Uterus (tissue), 4 donors: ENCODE measurements around the gene ZNF821. TPM values are rescaled to one million over a fixed set of nuclear protein-coding genes. Genes with fewer than 3 reads are reported as not detected.
A peak's percentile ranks its signal among the peaks of the same experiment; 100 is the strongest.

ENCODE experiments used
- DNase-seq, 2 donors: peaks; one replicate each; pipeline ENCODE4 v3.0.0-alpha.2; 2019 to 2020
- H3K27ac ChIP-seq, 2 donors: fragments of 200-600 bp; sonication (generic); 1 replicate in 1 of 2; 2 replicates in 1 of 2; pipeline ENCODE4 v1.5.1; 2016 to 2018
- H3K27me3 ChIP-seq, 2 donors: fragments of 200-600 bp; sonication (generic); one replicate each; pipeline ENCODE4 v1.5.1; 2018 to 2019; ENCODE audit warnings: control low read depth in 1 of 2
- H3K36me3 ChIP-seq, 2 donors: fragments of 200-600 bp; sonication (generic); one replicate each; pipeline ENCODE4 v1.5.1; 2019; ENCODE audit warnings: control low read depth in 1 of 2
- H3K4me1 ChIP-seq, 2 donors: fragments of 200-600 bp; sonication (generic); one replicate each; pipeline ENCODE4 v1.5.1; 2018 to 2019; ENCODE audit warnings: control low read depth in 1 of 2
- H3K4me3 ChIP-seq, 2 donors: fragments of 200-600 bp; sonication (generic); 1 replicate in 1 of 2; 2 replicates in 1 of 2; pipeline ENCODE4 v1.5.1; 2018 to 2019; ENCODE audit warnings: mild to moderate bottlenecking in 1 of 2
- H3K9me3 ChIP-seq, 2 donors: fragments of 200-600 bp; sonication (generic); one replicate each; pipeline ENCODE4 v1.5.1; 2019; ENCODE audit warnings: control low read depth in 1 of 2
- POLR2A ChIP-seq, 2 donors: fragments of 450-650 bp; IDR thresholded peaks; one replicate each; pipeline ENCODE4 v1.6.1; 2016; ENCODE audit warnings: antibody characterized with exemption in 2 of 2, mild to moderate bottlenecking in 1 of 2, moderate library complexity in 1 of 2
- intact Hi-C: fragments of 100-400 bp; cut with DNase I; formaldehyde crosslinking; loops from one replicate; pipeline ENCODE4 v1.15.1; 2023; ENCODE audit warnings: low total_unique reads
- total RNA-seq, 4 donors: library from RNA; depleted of rRNA in 3 of 4; stranded (reverse); fragments of >200 nt in 3 of 4; gene quantifications; one replicate each; pipeline versions ENCODE4 v1.1.0 to v1.2.4, GENCODE V29; 2014 to 2023
- TF ChIP-seq, protein P1 (sequence below), 4 experiments: fragments of 200-600 bp in 2 of 4; fragments of 450-650 bp in 2 of 4; sonication (generic) in 2 of 4; IDR thresholded peaks; one replicate each; pipeline ENCODE4 v1.5.1; 2016 to 2019; ENCODE audit warnings: antibody characterized with exemption in 4 of 4, mild to moderate bottlenecking in 2 of 4, moderate library complexity in 1 of 4
- donor health status: DM: yes; HTN: yes; CAD: no.

ZNF821 gene
- total RNA-seq, 4 donors from 2014 or later: 0.59 to 16.9 (median 7.4) TPM

DNA sequence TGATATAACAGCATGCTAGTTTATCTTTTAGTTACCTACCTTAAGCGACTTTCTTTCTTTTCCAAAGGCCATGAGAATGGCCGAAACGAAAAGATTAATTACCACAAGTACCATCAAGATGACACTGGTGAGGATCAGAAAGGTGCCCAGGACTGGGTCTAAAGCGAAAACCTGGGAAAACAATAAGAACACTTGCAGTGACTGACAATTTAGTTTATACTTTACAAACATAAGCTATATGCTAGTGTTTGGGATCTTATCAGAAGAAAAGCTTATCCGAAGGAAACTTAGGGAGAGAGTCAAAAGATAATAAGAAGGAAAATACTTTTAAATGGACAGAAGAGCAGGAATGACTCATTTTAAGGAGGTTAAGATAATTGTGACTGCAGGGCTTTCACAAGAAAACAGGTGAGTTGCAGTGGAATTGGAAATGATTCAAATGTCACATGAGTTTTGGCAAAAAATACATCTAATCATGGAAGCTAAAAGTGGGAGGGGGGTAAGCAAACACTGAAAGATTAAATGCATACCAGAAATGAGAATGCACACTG, 46.1 kb upstream of the ZNF821 start:
- no peak overlapping the region for H3K4me3 ChIP-seq
- no peaks in the 10 kb centered on the region for H3K9me3 ChIP-seq
- H3K4me1 ChIP-seq: peaks cover 8 to 18% of the 10 kb centered on the region in 2 donors
- peak overlapping the region in 1 of 2 donors; percentile 14 for H3K27ac ChIP-seq
- no peaks in the 10 kb centered on the region for H3K27me3 ChIP-seq
- DNase-seq: no peak
- TF ChIP-seq, protein P1, sequence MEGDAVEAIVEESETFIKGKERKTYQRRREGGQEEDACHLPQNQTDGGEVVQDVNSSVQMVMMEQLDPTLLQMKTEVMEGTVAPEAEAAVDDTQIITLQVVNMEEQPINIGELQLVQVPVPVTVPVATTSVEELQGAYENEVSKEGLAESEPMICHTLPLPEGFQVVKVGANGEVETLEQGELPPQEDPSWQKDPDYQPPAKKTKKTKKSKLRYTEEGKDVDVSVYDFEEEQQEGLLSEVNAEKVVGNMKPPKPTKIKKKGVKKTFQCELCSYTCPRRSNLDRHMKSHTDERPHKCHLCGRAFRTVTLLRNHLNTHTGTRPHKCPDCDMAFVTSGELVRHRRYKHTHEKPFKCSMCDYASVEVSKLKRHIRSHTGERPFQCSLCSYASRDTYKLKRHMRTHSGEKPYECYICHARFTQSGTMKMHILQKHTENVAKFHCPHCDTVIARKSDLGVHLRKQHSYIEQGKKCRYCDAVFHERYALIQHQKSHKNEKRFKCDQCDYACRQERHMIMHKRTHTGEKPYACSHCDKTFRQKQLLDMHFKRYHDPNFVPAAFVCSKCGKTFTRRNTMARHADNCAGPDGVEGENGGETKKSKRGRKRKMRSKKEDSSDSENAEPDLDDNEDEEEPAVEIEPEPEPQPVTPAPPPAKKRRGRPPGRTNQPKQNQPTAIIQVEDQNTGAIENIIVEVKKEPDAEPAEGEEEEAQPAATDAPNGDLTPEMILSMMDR (IDR thresholded peaks at IDR 0.05): no peak
- no peak for TF ChIP-seq POLR2A (IDR thresholded peaks at IDR 0.05)
- intact Hi-C loops: no loop called here
- H3K36me3 ChIP-seq: no peaks in the 10 kb centered on the region

DNA sequence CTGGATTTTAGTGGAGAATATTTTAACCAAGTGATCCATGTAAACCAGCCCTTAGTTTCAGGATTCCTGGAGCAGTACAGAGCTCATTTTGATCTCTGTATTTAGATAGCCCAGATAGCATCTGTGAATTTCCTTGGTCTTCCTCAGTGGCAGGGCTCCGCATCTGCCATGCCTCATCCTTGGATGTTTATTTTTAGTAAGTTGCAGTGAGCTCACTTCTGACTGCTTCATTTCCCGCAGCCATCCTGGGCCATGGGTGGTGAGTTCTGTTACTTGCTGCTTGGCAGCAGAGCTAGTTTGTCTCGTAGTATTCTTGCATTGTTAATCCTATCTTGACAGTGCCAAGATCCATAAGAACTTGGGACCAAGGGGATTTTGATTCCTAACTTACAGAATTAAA, 45.1 kb upstream of the ZNF821 start:
- H3K4me1 ChIP-seq: peaks cover 8 to 18% of the 10 kb centered on the region in 2 donors
- H3K9me3 ChIP-seq: no peaks in the 10 kb centered on the region
- no peak overlapping the region for H3K4me3 ChIP-seq
- no peaks in the 10 kb centered on the region for H3K36me3 ChIP-seq
- DNase-seq: no peak
- H3K27me3 ChIP-seq: no peaks in the 10 kb centered on the region
- no peak for TF ChIP-seq POLR2A (IDR thresholded peaks at IDR 0.05)
- TF ChIP-seq, protein P1 (IDR thresholded peaks at IDR 0.05): no peak
- peak overlapping the region; percentile 26 to 71 for H3K27ac ChIP-seq
- intact Hi-C loops: no loop called here

DNA sequence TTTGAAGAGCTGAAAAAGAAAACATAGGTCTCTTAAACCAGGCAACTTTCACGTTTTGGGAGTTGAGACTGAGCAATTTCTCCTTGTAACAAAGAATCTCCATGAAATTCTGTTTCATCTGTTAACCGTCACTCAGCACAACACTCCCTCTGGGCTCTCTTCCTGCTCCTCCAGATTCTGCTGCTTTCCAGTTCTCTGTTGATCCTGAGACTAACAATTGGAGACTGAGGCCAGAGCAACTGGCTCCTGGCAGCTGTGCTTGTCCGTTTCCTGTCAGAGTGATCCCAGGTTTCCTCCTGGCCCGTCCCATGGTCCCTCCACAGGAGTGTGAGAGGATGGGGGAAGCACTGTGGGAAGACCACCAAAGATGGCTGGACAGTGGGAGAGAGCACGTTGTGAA, 43.8 kb upstream of the ZNF821 start:
- no peak for TF ChIP-seq POLR2A (IDR thresholded peaks at IDR 0.05)
- TF ChIP-seq, protein P1 (IDR thresholded peaks at IDR 0.05): no peak

DNA sequence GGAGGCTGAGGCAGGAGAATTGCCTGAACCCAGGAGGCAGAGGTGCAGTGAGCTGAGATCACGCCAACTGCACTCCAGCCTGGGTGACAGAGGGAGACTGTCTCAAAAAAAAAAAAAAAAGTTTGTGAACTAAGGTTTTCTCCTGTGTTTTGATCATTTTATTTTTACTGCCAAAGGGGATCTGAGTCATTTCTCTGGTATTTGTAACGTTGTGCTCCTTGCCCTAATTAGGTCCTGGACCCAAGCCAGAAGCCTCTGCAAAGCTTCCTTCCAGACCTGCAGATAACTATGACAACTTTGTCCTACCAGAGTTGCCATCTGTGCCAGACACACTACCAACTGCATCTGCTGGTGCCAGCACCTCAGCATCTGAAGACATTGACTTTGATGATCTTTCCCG, 43.4 kb upstream of the ZNF821 start:
- Histone ChIP-seq H3K4me3 (no peak overlapping the region), H3K27ac (peak overlapping the region; percentile 59 to 71), H3K36me3 (no peaks in the 10 kb centered on the region), H3K4me1 (peaks cover 8 to 18% of the 10 kb centered on the region in 2 donors), H3K27me3 (no peaks in the 10 kb centered on the region), H3K9me3 (no peaks in the 10 kb centered on the region)
- DNase-seq: peak; percentile 52 to 70
- intact Hi-C loops: no loop called here
- TF ChIP-seq, protein P1 (IDR thresholded peaks at IDR 0.05): no peak
- no peak for TF ChIP-seq POLR2A (IDR thresholded peaks at IDR 0.05)

More for the DNA sequence above, 43.8 kb upstream of the ZNF821 start:
- DNase-seq: no peak
- Histone ChIP-seq H3K4me3 (no peak overlapping the region), H3K27me3 (no peaks in the 10 kb centered on the region), H3K36me3 (no peaks in the 10 kb centered on the region), H3K4me1 (peaks cover 8 to 18% of the 10 kb centered on the region in 2 donors), H3K27ac (peak overlapping the region; percentile 44 to 71), H3K9me3 (no peaks in the 10 kb centered on the region)
- intact Hi-C loops: no loop called here

DNA sequence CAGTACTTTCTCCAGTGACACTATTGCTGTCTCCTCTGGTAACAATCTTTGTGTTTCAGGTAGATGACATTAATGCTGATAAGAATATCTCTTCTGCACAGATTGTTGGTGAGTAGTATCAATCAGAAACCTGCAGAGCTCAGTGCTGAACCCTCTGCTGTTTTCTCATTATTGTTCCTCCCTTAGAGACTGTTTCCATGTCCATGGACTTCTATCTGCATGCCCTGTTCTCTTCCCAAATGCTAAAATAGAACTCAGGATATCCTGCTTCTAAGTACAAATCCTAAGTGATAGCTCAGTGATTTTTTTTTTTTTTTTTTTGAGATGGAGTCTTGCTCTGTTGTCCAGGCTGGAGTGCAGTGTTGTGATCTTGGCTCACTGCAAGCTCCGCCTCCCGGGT, 40.7 kb upstream of the ZNF821 start:
- intact Hi-C loops: no loop called here
- Histone ChIP-seq H3K27me3 (no peaks in the 10 kb centered on the region), H3K36me3 (no peaks in the 10 kb centered on the region), H3K27ac (no peak overlapping the region), H3K4me3 (no peak overlapping the region), H3K4me1 (peaks cover 8 to 18% of the 10 kb centered on the region in 2 donors), H3K9me3 (no peaks in the 10 kb centered on the region)
- DNase-seq: no peak
- TF ChIP-seq, protein P1 (IDR thresholded peaks at IDR 0.05): no peak
- TF ChIP-seq POLR2A (IDR thresholded peaks at IDR 0.05): no peak
